HG02870 (cell line): Measurements from ENCODE around the gene PHF3.
"Not testable (repeated sequence)": the region's sequence is repeated elsewhere in the genome, so short reads cannot be mapped to it uniquely, and the experiment has no call there.

Experiments
- ATAC-seq: cut with Tn5 transposase; IDR thresholded peaks from one replicate; pipeline ENCODE4 v1.9.1; 2021; ENCODE audit warnings: mild to moderate bottlenecking, moderate library complexity; ENCODE audit not compliant: unreplicated experiment

Gene PHF3

DNA sequence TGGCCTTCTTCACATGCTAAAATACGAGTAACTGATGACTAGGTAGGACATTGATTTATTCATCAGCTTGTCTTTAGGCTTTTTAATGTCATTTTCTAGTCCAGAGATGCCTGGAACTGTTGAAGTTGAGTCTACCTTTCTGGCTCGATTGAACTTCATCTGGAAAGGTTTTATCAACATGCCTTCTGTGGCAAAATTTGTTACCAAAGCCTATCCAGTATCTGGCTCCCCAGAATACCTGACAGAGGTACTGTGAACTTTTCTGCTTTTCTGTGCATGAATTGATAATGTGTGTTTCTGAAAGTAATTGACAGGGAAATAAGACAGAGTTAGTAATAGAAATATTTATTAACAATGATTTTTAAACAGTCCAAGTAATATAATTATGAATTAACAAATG, 71.0 kb downstream of the PHF3 start:
- ATAC-seq, result no peak

GRCh38 chr6:63708631-63709030, 73.0 kb downstream of the PHF3 start:
- no peak for ATAC-seq

DNA sequence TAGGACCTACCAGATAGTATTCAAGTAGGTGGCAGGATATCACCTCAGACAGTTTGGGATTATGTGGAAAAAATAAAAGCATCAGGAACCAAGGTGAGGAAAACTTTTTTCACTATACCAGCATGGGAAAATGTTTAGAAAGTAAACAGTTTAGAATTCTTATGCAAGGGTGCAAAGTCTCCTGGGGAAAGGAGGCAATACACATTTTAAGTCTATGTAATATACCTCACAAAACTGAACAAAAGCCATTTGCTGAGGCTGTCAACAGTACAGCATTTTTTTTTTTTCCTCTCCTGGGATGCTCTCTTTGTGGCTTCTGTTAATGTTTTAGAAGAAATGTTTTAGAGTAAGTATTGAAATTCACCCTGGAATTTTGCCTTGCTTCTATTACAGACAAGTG, 73.5 kb downstream of the PHF3 start:
- ATAC-seq, result no peak

- ATAC-seq, result no peak
These were observed 77.7 kb downstream of the PHF3 start for GRCh38 chr6:63713332-63713731.

- no peak for ATAC-seq
These were observed 78.5 kb downstream of the PHF3 start for GRCh38 chr6:63714091-63714490.

- peak; percentile 81 for ATAC-seq
These were observed 80.6 kb downstream of the PHF3 start for GRCh38 chr6:63716169-63716568.

DNA sequence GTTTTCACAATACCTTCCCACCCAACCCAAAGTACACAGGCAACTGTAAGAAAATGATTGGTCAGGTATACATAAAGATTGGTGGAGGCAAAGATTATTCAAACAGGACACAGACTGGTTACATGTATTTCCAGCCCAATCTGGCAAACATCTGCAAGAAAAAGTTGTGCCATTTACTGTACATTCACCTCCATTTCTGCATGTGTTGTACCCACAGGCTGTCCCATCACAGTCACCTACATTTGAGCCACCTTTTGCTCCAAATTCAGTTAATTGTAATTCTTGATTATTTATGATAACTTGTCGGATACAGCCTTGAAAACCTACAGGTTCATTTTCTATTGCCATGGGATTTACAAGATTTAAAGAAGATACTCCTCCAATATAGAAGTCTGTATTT, 85.6 kb downstream of the PHF3 start:
- ATAC-seq, result no peak

DNA sequence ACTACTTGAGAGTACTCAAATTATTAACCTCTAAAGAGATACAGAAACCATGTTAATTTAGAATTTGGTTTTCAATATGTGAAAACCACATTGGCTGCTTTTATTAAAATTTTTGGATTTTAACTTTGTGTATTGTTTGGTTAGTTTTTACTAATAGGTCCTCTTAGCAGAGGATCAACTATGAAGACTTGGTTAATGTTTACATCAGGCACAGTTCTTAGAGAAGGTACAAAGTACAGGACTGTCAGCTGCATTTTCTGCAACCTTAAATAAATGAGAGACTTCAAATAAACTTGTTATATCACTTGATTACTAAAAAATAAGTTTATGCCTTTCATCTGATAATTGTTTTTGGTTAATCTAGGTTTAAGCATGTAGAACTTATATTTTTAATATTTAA, 89.1 kb downstream of the PHF3 start:
- no peak for ATAC-seq

- no peak for ATAC-seq
These were observed 94.7 kb downstream of the PHF3 start for GRCh38 chr6:63730311-63730710.

- no peak for ATAC-seq
These were observed 96.3 kb downstream of the PHF3 start for GRCh38 chr6:63731930-63732329.

- ATAC-seq, result no peak
These were observed 96.7 kb downstream of the PHF3 start for GRCh38 chr6:63732336-63732735.

DNA sequence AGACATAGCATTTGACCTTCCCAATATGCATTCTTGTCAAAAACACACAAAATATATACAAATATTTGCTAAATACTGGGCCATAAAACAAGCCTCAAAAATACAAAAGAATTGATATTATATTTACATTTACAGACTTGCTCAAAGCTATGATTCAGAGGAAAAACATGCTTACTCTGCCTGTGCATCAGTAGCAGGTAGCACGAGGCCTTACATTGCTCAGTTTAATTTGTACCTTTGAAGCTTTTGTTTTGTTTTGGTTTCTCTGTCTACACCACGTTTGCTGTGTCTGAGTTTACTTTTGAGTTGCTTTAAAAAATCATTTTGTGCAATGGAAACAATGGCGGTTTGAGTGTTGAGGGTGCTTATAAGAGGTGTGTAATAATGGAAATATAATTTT, 99.3 kb downstream of the PHF3 start:
- no peak for ATAC-seq

- not testable (repeated sequence) for ATAC-seq
These were observed 102.6 kb downstream of the PHF3 start for GRCh38 chr6:63738190-63738589.

- ATAC-seq, result no peak
These were observed 103.6 kb downstream of the PHF3 start for GRCh38 chr6:63739094-63739687.

- ATAC-seq, result no peak
These were observed 105.1 kb downstream of the PHF3 start for GRCh38 chr6:63740709-63741108.

- no peak for ATAC-seq
These were observed 106.5 kb downstream of the PHF3 start for GRCh38 chr6:63742060-63742459.

- no peak for ATAC-seq
These were observed 108.1 kb downstream of the PHF3 start for GRCh38 chr6:63743691-63744090.

GRCh38 chr6:63744810-63745209, 109.2 kb downstream of the PHF3 start:
- ATAC-seq, result no peak

DNA sequence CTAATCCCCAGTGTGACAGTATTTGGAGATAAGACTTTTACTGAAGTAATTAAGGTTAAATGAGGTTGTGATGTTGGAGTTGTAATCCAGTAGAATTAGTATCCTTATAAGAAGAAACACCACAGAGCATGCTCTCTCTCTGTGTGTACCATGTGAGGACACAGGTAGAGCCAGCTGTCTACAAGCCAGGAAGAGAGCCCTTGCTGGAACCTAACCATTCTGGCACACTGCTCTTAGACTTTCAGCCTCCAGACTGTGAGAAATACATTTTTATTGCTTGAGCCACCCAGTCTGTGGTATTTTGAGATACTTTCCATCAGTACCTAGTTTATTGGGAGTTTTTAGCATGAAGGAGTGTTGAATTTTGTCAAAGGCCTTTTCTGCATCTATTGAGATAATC, 110.2 kb downstream of the PHF3 start:
- ATAC-seq, result no peak

DNA sequence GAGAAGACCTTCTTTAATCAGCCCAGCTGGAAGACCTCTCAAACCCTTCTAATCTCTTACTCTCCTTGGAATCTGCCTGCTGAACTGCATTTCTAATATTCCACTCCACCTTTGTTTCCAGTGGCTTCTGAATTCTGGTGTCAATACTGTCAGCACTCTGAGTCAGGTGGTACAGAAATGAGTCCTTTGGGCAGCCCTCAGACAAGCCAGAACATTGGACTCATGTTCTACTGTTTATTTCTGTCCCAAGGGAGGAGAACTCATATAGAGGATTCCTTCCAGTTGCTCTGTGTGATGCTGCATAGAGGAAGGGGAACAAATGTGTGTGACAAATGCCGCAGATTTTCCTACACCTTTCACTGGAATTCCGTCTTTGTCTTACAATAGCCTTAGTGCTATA, 114.8 kb downstream of the PHF3 start:
- ATAC-seq, result no peak

DNA sequence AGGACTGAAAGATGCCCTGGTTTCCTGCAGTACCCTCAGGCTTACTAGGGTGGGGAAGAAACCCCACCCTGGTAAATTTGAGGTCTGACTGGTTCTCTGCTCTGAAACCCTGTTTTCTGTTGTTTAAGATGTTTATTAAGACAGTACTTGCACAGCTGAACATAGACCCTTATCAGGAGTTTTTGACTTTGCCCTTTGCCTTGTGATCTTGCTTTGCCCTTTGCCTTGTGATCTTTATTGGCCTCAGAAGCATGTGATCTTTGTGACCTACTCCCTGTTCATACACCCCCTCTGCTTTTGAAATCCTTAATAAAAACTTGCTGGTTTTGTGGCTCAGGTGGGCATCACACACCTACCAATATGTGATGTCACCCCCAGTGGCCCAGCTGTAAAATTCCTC, 121.7 kb downstream of the PHF3 start:
- not testable (repeated sequence) for ATAC-seq

- no peak for ATAC-seq
These were observed 122.2 kb downstream of the PHF3 start for GRCh38 chr6:63757826-63758225.

GRCh38 chr6:63759605-63760105, 124.1 kb downstream of the PHF3 start:
- no peak for ATAC-seq
